GM23338 (cell line): ENCODE results near the gene PDE4B. TPM values are rescaled to one million over a fixed set of nuclear protein-coding genes. Genes with fewer than 3 reads are reported as not detected.

Experiments used
- ATAC-seq: fragments of 200-7000 bp; cut with Tn5 transposase; 3 replicates; pipeline ENCODE4 v1.9.1; 2020
- DNase-seq: peaks from one replicate; pipeline ENCODE4 v3.0.0-alpha.2; 2015; ENCODE audit warnings: low spot score
- H2AFZ ChIP-seq: fragments of 200-600 bp; sonication (generic); 2 replicates; pipeline ENCODE4 v1.8.0; 2016; ENCODE audit warnings: antibody characterized with exemption, mild to moderate bottlenecking, moderate library complexity
- H3F3A ChIP-seq: fragments of 200-600 bp; sonication (generic); replicated peaks from 2 replicates; pipeline ENCODE4 v1.8.0; 2017; ENCODE audit warnings: antibody characterized with exemption, mixed run types, low read depth
- H3K27ac ChIP-seq: fragments of 200-600 bp; sonication (generic); 2 replicates; pipeline ENCODE4 v1.6.1; 2016; ENCODE audit warnings: low read depth
- H3K27me3 ChIP-seq: fragments of 200-600 bp; sonication (generic); 2 replicates; pipeline ENCODE4 v1.8.0; 2016; ENCODE audit warnings: mild to moderate bottlenecking, mixed run types, moderate library complexity; ENCODE audit not compliant: insufficient read depth
- H3K36me3 ChIP-seq: fragments of 200-600 bp; sonication (generic); 2 replicates; pipeline ENCODE4 v1.8.0; 2016; ENCODE audit warnings: mild to moderate bottlenecking; ENCODE audit not compliant: insufficient read depth
- H3K4me1 ChIP-seq: fragments of 200-600 bp; sonication (generic); 2 replicates; pipeline ENCODE4 v1.8.0; 2016; ENCODE audit warnings: mild to moderate bottlenecking, moderate library complexity; ENCODE audit not compliant: insufficient read depth
- H3K4me2 ChIP-seq: fragments of 200-600 bp; sonication (generic); 2 replicates; pipeline ENCODE4 v1.7.1; 2017; ENCODE audit warnings: mixed run types
- H3K4me3 ChIP-seq: fragments of 200-600 bp; sonication (generic); 2 replicates; pipeline ENCODE4 v1.6.1; 2016; ENCODE audit warnings: mixed run types
- H3K79me2 ChIP-seq: fragments of 200-600 bp; sonication (generic); replicated peaks from 2 replicates; pipeline ENCODE4 v1.8.0; 2017; ENCODE audit warnings: mild to moderate bottlenecking; ENCODE audit not compliant: insufficient read depth
- H3K9me2 ChIP-seq: fragments of 200-600 bp; sonication (generic); 2 replicates; pipeline ENCODE4 v1.8.0; 2017; ENCODE audit not compliant: insufficient read depth
- H4K20me1 ChIP-seq: fragments of 200-600 bp; sonication (generic); replicated peaks from 2 replicates; pipeline ENCODE4 v1.8.0; 2017; ENCODE audit warnings: mild to moderate bottlenecking; ENCODE audit not compliant: insufficient read depth
- H3K27ac Mint-ChIP-seq: 2 replicates; pipeline ENCODE4 v1.8.0; 2020; ENCODE audit warnings: inconsistent platforms, mild to moderate bottlenecking, moderate library complexity, mixed read lengths
- H3K27me3 Mint-ChIP-seq: 3 replicates; pipeline ENCODE4 v1.8.0; 2022; ENCODE audit warnings: low read depth, mild to moderate bottlenecking, moderate library complexity, mixed read lengths, inconsistent platforms; ENCODE audit not compliant: insufficient read depth, poor library complexity
- H3K36me3 Mint-ChIP-seq: 3 replicates; pipeline ENCODE4 v1.8.0; 2021; ENCODE audit warnings: low read depth, mild to moderate bottlenecking, inconsistent platforms, moderate library complexity, mixed read lengths
- H3K4me1 Mint-ChIP-seq: 3 replicates; pipeline ENCODE4 v1.8.0; 2020; ENCODE audit warnings: mild to moderate bottlenecking, inconsistent platforms, mixed read lengths
- H3K4me3 Mint-ChIP-seq: 3 replicates; pipeline ENCODE4 v1.8.0; 2021; ENCODE audit warnings: moderate library complexity, mild to moderate bottlenecking, inconsistent platforms, mixed read lengths
- H3K9me3 Mint-ChIP-seq: 3 replicates; pipeline ENCODE4 v1.8.0; 2020; ENCODE audit warnings: moderate library complexity, mild to moderate bottlenecking, inconsistent platforms, mixed read lengths
- CREB1 ChIP-seq: fragments of 250-450 bp; sonication (Bioruptor Pico); IDR thresholded peaks from 2 replicates; pipeline ENCODE4 v1.5.0; 2020; ENCODE audit warnings: low read depth, mild to moderate bottlenecking, moderate library complexity
- EZH2 ChIP-seq: fragments of 200-600 bp; sonication (generic); IDR thresholded peaks from one replicate; pipeline ENCODE4 v1.8.0; 2017; ENCODE audit warnings: antibody characterized with exemption, mild to moderate bottlenecking, low read depth; ENCODE audit not compliant: unreplicated experiment
- EZH2phosphoT487 ChIP-seq: fragments of 200-600 bp; sonication (generic); IDR thresholded peaks from one replicate; pipeline ENCODE4 v1.8.1; 2018; ENCODE audit warnings: antibody characterized with exemption; ENCODE audit not compliant: unreplicated experiment
- JUNB ChIP-seq: IDR thresholded peaks from one replicate; pipeline ENCODE4 v1.6.1; 2016; ENCODE audit warnings: antibody characterized with exemption; ENCODE audit not compliant: unreplicated experiment
- NANOG ChIP-seq: IDR thresholded peaks from 2 replicates; pipeline ENCODE4 v1.6.1; 2016; ENCODE audit warnings: antibody characterized with exemption, borderline replicate concordance
- POLR2AphosphoS5 ChIP-seq: IDR thresholded peaks from 2 replicates; pipeline ENCODE4 v1.6.1; 2016; ENCODE audit warnings: antibody characterized with exemption, low read depth
- ZNF114 ChIP-seq: fragments of 250-450 bp; sonication (Bioruptor Pico); IDR thresholded peaks from 2 replicates; pipeline ENCODE4 v1.5.0; 2020; ENCODE audit warnings: mild to moderate bottlenecking, moderate library complexity
- polyA plus RNA-seq: library from polyadenylated mRNA; unstranded; fragments of >200 nt; fragmentation: Nextera tagmentation; extraction: Ambion mirVana; gene quantifications from 2 replicates; pipeline ENCODE4 v1.2.1, GENCODE V29; 2016
- total RNA-seq: library from RNA; depleted of rRNA; stranded (reverse); fragments of >200 nt; shearing (Covaris generic); gene quantifications from 2 replicates; pipeline ENCODE4 v1.2.3, GENCODE V29; 2014
- TF ChIP-seq, protein P1 (sequence below), 2 experiments: fragments of 200-600 bp in 1 of 2; sonication (generic) in 1 of 2; conservative IDR thresholded peaks; 2 replicates each; pipeline versions ENCODE4 v1.5.1 to v1.6.1; 2016 to 2017; ENCODE audit warnings: antibody characterized with exemption in 2 of 2, low read depth in 2 of 2, mild to moderate bottlenecking in 2 of 2, moderate library complexity in 1 of 2
- TF ChIP-seq, protein P2 (sequence below): IDR thresholded peaks from 2 replicates; pipeline ENCODE4 v1.6.1; 2016; ENCODE audit warnings: antibody characterized with exemption
- TF ChIP-seq, protein P3 (sequence below): IDR thresholded peaks from one replicate; pipeline ENCODE4 v1.6.1; 2018; ENCODE audit warnings: antibody characterized with exemption; ENCODE audit not compliant: unreplicated experiment

The PDE4B gene
- total and polyA plus RNA-seq, 2 experiments from 2014 or later: 14.0 to 25.6 TPM

DNA sequence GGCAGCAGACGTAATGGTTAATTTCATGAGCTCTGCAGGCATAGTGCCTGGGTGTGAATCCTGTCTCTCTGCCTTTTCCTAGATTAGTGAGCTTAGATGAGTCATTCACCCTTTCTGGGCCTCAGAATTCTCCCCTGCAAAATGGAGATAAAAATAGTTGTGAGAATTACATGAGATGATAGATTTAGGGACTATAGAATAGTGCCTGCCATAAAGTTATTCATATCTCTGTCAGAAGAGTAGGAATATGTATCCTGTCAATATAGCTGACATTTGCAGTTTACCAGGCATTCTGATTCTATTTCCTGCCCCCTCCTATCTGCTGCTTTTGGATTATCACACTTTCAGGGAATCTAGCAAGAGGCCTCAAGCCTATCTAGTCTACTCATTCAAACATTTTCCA, 112.0 kb downstream of the PDE4B start (continued):
- TF ChIP-seq, protein P1, sequence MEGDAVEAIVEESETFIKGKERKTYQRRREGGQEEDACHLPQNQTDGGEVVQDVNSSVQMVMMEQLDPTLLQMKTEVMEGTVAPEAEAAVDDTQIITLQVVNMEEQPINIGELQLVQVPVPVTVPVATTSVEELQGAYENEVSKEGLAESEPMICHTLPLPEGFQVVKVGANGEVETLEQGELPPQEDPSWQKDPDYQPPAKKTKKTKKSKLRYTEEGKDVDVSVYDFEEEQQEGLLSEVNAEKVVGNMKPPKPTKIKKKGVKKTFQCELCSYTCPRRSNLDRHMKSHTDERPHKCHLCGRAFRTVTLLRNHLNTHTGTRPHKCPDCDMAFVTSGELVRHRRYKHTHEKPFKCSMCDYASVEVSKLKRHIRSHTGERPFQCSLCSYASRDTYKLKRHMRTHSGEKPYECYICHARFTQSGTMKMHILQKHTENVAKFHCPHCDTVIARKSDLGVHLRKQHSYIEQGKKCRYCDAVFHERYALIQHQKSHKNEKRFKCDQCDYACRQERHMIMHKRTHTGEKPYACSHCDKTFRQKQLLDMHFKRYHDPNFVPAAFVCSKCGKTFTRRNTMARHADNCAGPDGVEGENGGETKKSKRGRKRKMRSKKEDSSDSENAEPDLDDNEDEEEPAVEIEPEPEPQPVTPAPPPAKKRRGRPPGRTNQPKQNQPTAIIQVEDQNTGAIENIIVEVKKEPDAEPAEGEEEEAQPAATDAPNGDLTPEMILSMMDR (conservative IDR thresholded peaks at IDR 0.05; ENCODE audit: low read depth in 2 of 2): no peak
- no peak for TF ChIP-seq EZH2phosphoT487
- TF ChIP-seq, protein P2, sequence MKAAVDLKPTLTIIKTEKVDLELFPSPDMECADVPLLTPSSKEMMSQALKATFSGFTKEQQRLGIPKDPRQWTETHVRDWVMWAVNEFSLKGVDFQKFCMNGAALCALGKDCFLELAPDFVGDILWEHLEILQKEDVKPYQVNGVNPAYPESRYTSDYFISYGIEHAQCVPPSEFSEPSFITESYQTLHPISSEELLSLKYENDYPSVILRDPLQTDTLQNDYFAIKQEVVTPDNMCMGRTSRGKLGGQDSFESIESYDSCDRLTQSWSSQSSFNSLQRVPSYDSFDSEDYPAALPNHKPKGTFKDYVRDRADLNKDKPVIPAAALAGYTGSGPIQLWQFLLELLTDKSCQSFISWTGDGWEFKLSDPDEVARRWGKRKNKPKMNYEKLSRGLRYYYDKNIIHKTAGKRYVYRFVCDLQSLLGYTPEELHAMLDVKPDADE: no peak
- TF ChIP-seq ZNF114: no peak
- TF ChIP-seq NANOG: no peak
- no peak for TF ChIP-seq JUNB

DNA sequence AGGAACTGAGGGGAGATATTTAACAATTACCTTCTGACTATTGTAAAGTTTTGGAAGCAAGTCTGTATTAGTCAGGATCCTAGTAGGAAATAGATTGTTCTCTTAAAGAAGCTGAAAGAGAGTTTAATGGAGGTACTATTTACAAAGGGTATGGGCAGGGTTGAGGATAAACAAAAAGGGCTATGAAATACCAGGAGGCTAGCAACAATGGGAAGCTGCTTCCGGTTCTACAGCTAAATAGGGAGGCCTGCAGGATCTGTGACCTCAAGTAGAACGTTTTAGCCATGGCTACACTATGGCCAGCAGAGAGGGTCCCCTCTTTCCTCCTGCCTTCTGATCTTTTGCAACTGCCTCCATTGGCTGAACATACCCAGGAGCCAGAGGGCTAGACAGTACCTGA, 117.7 kb downstream of the PDE4B start:
- H4K20me1 ChIP-seq: no peaks in the 10 kb centered on the region
- H3K4me1 ChIP-seq: peaks cover 4% of the 10 kb centered on the region; the same call in 1 of the 2 replicates
- Mint-ChIP-seq H3K27me3 (no peaks in the 10 kb centered on the region), H3K9me3 (no peaks in the 10 kb centered on the region), H3K27ac (no peak overlapping the region), H3K36me3 (no peaks in the 10 kb centered on the region), H3K4me3 (no peak overlapping the region), H3K4me1 (peaks cover 9% of the 10 kb centered on the region; the same call in 2 of the 3 replicates)
- H3F3A ChIP-seq: no peaks in the 10 kb centered on the region
- DNase-seq (peak; percentile 9), ATAC-seq (no peak)
- H3K9me2 ChIP-seq: no peaks in the 10 kb centered on the region
- peak overlapping the region; percentile 6; the same call in 1 of the 2 replicates for H2AFZ ChIP-seq
- H3K36me3 ChIP-seq: no peaks in the 10 kb centered on the region
- H3K79me2 ChIP-seq: no peaks in the 10 kb centered on the region
- H3K4me2 ChIP-seq: no peak overlapping the region
- no peaks in the 10 kb centered on the region for H3K27me3 ChIP-seq
- H3K4me3 ChIP-seq: no peak overlapping the region
- H3K27ac ChIP-seq: no peak overlapping the region
- TF ChIP-seq NANOG (no peak), JUNB (no peak), POLR2AphosphoS5 (no peak), EZH2 (no peak), CREB1 (CRISPR knock-in tag) (no peak), ZNF114 (no peak), EZH2phosphoT487 (no peak)
- TF ChIP-seq, protein P1 (conservative IDR thresholded peaks at IDR 0.05; ENCODE audit: low read depth in 2 of 2): no peak
- TF ChIP-seq, protein P2: no peak
- TF ChIP-seq, protein P3, sequence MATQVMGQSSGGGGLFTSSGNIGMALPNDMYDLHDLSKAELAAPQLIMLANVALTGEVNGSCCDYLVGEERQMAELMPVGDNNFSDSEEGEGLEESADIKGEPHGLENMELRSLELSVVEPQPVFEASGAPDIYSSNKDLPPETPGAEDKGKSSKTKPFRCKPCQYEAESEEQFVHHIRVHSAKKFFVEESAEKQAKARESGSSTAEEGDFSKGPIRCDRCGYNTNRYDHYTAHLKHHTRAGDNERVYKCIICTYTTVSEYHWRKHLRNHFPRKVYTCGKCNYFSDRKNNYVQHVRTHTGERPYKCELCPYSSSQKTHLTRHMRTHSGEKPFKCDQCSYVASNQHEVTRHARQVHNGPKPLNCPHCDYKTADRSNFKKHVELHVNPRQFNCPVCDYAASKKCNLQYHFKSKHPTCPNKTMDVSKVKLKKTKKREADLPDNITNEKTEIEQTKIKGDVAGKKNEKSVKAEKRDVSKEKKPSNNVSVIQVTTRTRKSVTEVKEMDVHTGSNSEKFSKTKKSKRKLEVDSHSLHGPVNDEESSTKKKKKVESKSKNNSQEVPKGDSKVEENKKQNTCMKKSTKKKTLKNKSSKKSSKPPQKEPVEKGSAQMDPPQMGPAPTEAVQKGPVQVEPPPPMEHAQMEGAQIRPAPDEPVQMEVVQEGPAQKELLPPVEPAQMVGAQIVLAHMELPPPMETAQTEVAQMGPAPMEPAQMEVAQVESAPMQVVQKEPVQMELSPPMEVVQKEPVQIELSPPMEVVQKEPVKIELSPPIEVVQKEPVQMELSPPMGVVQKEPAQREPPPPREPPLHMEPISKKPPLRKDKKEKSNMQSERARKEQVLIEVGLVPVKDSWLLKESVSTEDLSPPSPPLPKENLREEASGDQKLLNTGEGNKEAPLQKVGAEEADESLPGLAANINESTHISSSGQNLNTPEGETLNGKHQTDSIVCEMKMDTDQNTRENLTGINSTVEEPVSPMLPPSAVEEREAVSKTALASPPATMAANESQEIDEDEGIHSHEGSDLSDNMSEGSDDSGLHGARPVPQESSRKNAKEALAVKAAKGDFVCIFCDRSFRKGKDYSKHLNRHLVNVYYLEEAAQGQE: no peak
